ENCODE results near the gene NFS1. TPM values are rescaled to one million over a fixed set of nuclear protein-coding genes. Genes with fewer than 3 reads are reported as not detected.

Gene NFS1
- total and polyA plus RNA-seq, 2 of the 8 experiments (the other 6 are each of a cell fraction or from before 2014, with no cell fraction given): 26.1 to 38.8 TPM

DNA sequence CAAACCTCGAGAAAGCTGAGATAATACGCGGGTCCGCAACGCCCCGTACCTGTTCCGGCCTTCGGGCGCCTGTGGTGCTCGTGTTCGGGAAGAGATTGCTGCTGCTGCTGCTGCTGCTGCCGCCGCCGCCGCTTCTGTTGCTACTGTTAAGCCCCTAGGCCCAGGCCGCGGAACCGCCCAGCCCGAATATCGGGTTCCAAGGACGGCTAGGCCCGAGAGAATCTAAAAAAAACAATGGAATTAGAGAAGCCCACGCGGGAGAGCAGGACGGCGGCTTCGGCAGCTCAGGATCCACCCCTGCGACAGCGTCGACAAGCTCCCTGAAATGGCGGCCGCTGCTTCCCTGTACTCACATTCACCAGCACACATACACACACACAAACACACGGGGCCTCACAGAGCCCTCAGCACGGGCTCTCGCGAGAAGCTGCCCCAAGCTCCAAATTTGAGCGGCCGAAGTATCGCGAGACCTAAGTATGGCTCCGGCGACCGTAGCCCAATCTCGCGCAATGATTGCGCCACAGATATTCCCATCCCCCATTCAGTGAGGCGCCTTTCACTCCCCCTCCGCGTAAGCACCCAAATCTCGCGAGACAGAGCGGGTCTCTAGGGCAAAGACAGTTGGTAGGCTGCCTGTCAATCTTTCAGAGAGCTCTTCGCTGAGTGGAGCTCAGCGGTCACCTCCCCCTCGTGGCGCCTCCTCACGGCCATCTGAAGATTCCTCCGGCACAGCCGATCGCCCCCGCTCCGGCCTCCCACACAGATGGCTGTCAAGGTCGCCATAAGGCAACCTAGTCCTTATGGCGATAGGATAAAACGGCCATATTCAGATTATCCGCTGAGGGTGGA is 43.0 kb upstream of the NFS1 start, which contains the start of gene RBM39 (continued):
- TF ChIP-seq TAF7 (optimal IDR thresholded peaks at IDR 0.05; ENCODE audit: borderline replicate concordance, low read depth, low read length): peak; percentile 98
- TF ChIP-seq KDM1A (IDR thresholded peaks at IDR 0.05; ENCODE audit: borderline replicate concordance, low read length): no peak
- TF ChIP-seq TCF12 (IDR thresholded peaks at IDR 0.05; ENCODE audit: low read depth, low read length): no peak
- peak; percentile 96 for TF ChIP-seq TBP (IDR thresholded peaks at IDR 0.05; ENCODE audit: low read depth, low read length)
- no peak for TF ChIP-seq RBBP5 (IDR thresholded peaks at IDR 0.05; ENCODE audit: borderline replicate concordance, low read depth, low read length)
- no peak for TF ChIP-seq POU5F1 (IDR thresholded peaks at IDR 0.05; ENCODE audit: low read depth, low read length)
- TF ChIP-seq SP4 (IDR thresholded peaks at IDR 0.05; ENCODE audit: low read length): peak; percentile 91
- 0 out of 2 replicates have a peak, but pooled peaks have one; percentile 18 for TF ChIP-seq TEAD4 (IDR thresholded peaks at IDR 0.05; ENCODE audit: low read depth, low read length)
- TF ChIP-seq SIN3A (conservative IDR thresholded peaks at IDR 0.05 in 1 of 2, IDR thresholded peaks at IDR 0.05 in 1 of 2; ENCODE audit: low read depth in 1 of 2, low read length in 2 of 2): peak; percentile 57 to 93; a peak in 3 of 4 replicates
- TF ChIP-seq, protein P1, sequence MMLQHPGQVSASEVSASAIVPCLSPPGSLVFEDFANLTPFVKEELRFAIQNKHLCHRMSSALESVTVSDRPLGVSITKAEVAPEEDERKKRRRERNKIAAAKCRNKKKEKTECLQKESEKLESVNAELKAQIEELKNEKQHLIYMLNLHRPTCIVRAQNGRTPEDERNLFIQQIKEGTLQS (IDR thresholded peaks at IDR 0.05; ENCODE audit: insufficient read depth, low read depth, low read length): no peak
- no peak for TF ChIP-seq MAFK (IDR thresholded peaks at IDR 0.05; ENCODE audit: low read depth, low read length)
- TF ChIP-seq CBX8 (IDR thresholded peaks at IDR 0.05; ENCODE audit: borderline replicate concordance, low read depth, low read length): no peak
- no peak for TF ChIP-seq HDAC6 (IDR thresholded peaks at IDR 0.05; ENCODE audit: low read depth, low read length)
- no peak for TF ChIP-seq EZH2 (IDR thresholded peaks at IDR 0.05; ENCODE audit: low read depth, low read length, severe bottlenecking)
- peak; percentile 94 for TF ChIP-seq CREB1 (IDR thresholded peaks at IDR 0.05)
- no peak for TF ChIP-seq ASH2L (IDR thresholded peaks at IDR 0.05; ENCODE audit: low read length)
- TF ChIP-seq CHD1 (IDR thresholded peaks at IDR 0.05; ENCODE audit: low read depth, low read length): peak; percentile 52; the same call in 1 of the 2 replicates
- TF ChIP-seq SP2 (IDR thresholded peaks at IDR 0.05; ENCODE audit: low read length): peak; percentile 65
- TF ChIP-seq RAD21 (IDR thresholded peaks at IDR 0.05 in 1 of 2, conservative IDR thresholded peaks at IDR 0.05 in 1 of 2; ENCODE audit: low read depth in 2 of 2, low read length in 2 of 2): peak in 1 of 2 experiments; percentile 22; a peak in 1 of 4 replicates
- TF ChIP-seq KDM5A (IDR thresholded peaks at IDR 0.05; ENCODE audit: low read length): no peak
- 0 out of 2 replicates have a peak, but pooled peaks have one; percentile 9 for TF ChIP-seq SRF (IDR thresholded peaks at IDR 0.05; ENCODE audit: low read depth, low read length)
- TF ChIP-seq CTBP2 (IDR thresholded peaks at IDR 0.05; ENCODE audit: borderline replicate concordance, insufficient read depth, insufficient read length, low read length): peak; percentile 84
- peak in 1 of 2 experiments; percentile 57; a peak in 1 of 3 replicates for TF ChIP-seq EP300 (IDR thresholded peaks at IDR 0.05; ENCODE audit: borderline replicate concordance in 1 of 2, low read depth in 2 of 2, low read length in 2 of 2)
